Gastroesophageal sphincter (tissue), 3 donors: ENCODE results near the gene MSANTD1.

ENCODE experiments used
- EP300 ChIP-seq: sonication (generic); formaldehyde crosslinking; IDR thresholded peaks from one replicate; pipeline ENCODE4 v1.6.1; 2017; ENCODE audit warnings: antibody characterized with exemption, mild to moderate bottlenecking
- POLR2A ChIP-seq, 2 donors: fragments of 450-650 bp; IDR thresholded peaks; one replicate each; pipeline ENCODE4 v1.6.1; 2017; ENCODE audit warnings: antibody characterized with exemption in 2 of 2, mild to moderate bottlenecking in 2 of 2, moderate library complexity in 1 of 2
- TF ChIP-seq, protein P1 (sequence below), 4 experiments: fragments of 200-600 bp in 2 of 4; fragments of 450-650 bp in 2 of 4; sonication (generic) in 1 of 4; IDR thresholded peaks; one replicate each; pipeline ENCODE4 v1.5.1; 2017 to 2019; ENCODE audit warnings: antibody characterized with exemption in 4 of 4, mild to moderate bottlenecking in 2 of 4, moderate library complexity in 2 of 4

DNA sequence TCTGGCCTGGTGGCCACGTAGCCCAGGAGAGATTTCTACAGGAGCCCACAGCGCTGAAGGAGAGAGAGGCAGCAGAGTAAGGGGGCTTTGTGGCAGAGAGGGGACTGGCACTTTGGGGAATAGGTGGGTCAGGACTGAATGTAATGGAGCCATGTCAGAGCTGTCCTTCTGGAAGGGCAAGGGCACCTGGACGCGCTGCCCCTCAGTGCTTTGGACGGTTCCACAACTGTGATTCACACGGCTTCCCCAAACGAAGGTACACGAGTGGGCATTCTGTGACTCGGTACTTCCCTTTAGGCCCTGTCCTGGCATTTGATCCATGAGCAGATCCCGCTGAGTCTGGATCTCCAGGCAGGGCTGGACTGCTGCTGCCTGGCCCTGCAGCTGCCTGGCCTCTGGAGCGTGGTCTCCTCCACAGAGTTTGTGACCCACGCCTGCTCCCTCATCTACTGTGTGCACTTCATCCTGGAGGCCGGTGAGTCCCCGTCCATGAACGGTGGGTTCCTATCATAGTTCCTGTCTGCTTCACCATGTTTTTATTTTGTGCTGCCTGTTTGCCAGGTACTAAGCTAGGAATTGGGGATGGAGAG lies 35.2 kb upstream of the MSANTD1 start:
- TF ChIP-seq, protein P1, sequence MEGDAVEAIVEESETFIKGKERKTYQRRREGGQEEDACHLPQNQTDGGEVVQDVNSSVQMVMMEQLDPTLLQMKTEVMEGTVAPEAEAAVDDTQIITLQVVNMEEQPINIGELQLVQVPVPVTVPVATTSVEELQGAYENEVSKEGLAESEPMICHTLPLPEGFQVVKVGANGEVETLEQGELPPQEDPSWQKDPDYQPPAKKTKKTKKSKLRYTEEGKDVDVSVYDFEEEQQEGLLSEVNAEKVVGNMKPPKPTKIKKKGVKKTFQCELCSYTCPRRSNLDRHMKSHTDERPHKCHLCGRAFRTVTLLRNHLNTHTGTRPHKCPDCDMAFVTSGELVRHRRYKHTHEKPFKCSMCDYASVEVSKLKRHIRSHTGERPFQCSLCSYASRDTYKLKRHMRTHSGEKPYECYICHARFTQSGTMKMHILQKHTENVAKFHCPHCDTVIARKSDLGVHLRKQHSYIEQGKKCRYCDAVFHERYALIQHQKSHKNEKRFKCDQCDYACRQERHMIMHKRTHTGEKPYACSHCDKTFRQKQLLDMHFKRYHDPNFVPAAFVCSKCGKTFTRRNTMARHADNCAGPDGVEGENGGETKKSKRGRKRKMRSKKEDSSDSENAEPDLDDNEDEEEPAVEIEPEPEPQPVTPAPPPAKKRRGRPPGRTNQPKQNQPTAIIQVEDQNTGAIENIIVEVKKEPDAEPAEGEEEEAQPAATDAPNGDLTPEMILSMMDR (IDR thresholded peaks at IDR 0.05) = no peak
- TF ChIP-seq EP300 = no peak
- TF ChIP-seq POLR2A (IDR thresholded peaks at IDR 0.05) = no peak
